ENCODE results near the gene TMEM9B.
A peak's percentile ranks its signal among the peaks of the same experiment; 100 is the strongest.

Gene TMEM9B

GRCh38 chr11:8928205-8928604, 36.0 kb downstream of the TMEM9B start:
- Mint-ChIP-seq H3K27ac (no peak overlapping the region), H3K27me3 (no peaks in the 10 kb centered on the region), H3K36me3 (peaks cover 2% of the 10 kb centered on the region), H3K4me1 (ENCODE audit: low read depth) (no peaks in the 10 kb centered on the region), H3K4me3 (no peak overlapping the region), H3K9me3 (ENCODE audit: low read depth) (no peaks in the 10 kb centered on the region)

DNA sequence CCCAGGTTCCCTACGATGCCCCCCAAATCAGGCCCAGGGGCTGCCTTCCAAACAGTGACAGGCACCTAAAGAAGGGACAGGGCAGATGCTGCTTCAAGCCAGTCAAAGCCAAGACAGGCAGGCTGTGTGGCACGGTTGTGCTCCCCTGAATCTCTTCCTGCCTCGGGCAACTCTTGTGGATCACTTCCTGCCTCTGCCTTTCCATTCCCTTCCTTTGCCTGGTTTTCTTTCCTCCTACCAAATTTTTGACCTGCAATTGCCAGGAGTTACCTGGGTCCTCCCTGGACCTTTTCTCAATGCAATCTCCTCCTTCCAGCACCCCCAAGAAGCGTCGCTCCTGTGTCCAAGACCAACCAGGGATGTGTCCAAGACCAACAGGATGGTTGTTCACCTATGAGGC, 37.0 kb downstream of the TMEM9B start:
- Mint-ChIP-seq H3K4me3 (no peak overlapping the region), H3K9me3 (ENCODE audit: low read depth) (no peaks in the 10 kb centered on the region), H3K4me1 (ENCODE audit: low read depth) (no peaks in the 10 kb centered on the region), H3K36me3 (peaks cover 4% of the 10 kb centered on the region), H3K27ac (no peak overlapping the region), H3K27me3 (no peaks in the 10 kb centered on the region)

GRCh38 chr11:8926236-8926635, 38.0 kb downstream of the TMEM9B start:
- Mint-ChIP-seq H3K9me3 (ENCODE audit: low read depth) (no peaks in the 10 kb centered on the region), H3K27me3 (no peaks in the 10 kb centered on the region), H3K4me1 (ENCODE audit: low read depth) (no peaks in the 10 kb centered on the region), H3K4me3 (no peak overlapping the region), H3K36me3 (peaks cover 4% of the 10 kb centered on the region), H3K27ac (no peak overlapping the region)

DNA sequence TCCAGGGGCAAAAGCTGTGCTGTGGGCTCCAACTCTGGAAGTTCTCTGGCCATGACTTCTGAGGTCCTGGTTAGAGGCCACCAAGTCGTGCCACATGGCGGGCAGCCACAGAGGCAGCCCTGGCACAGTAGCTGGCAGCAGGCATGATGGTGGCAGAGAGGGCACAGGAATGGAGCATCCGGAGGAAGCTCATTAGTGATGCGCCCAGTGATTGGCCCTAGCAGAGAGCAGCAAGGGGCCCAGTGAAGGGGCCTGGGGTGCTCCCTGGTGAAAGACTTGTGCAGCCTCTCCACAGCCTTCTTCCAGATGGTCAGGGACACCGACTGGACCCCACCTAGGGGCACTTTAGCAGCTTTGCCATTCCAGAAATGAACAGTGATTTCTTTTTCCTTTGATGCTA, 38.5 kb downstream of the TMEM9B start:
- Mint-ChIP-seq H3K27me3 (no peaks in the 10 kb centered on the region), H3K27ac (no peak overlapping the region), H3K36me3 (peaks cover 4% of the 10 kb centered on the region), H3K9me3 (ENCODE audit: low read depth) (no peaks in the 10 kb centered on the region), H3K4me3 (no peak overlapping the region), H3K4me1 (ENCODE audit: low read depth) (no peaks in the 10 kb centered on the region)

DNA sequence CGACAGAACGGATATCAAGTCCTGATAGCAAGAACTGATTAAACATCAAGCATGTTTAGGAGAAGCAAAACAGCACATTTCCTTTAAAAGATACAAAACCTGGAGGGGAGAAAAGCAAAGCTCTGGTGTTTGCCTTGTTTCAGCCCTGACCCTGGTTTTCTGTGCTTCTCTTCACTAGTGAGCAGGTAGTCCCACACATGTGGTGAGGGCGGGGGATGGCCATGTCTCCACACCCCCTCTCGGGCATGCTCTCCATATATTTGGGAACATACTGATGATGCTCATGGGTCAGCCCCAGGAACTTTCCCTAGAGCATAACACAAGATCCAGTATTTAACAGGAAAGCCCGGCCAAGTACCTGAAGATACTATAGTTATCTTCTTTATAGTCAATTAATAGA, 41.6 kb downstream of the TMEM9B start:
- no peak overlapping the region for H3K4me3 Mint-ChIP-seq
- H3K27me3 Mint-ChIP-seq: no peaks in the 10 kb centered on the region
- H3K9me3 Mint-ChIP-seq (ENCODE audit: low read depth): no peaks in the 10 kb centered on the region
- H3K27ac Mint-ChIP-seq: no peak overlapping the region
- H3K4me1 Mint-ChIP-seq (ENCODE audit: low read depth): no peaks in the 10 kb centered on the region
- peaks cover 8% of the 10 kb centered on the region for H3K36me3 Mint-ChIP-seq

DNA sequence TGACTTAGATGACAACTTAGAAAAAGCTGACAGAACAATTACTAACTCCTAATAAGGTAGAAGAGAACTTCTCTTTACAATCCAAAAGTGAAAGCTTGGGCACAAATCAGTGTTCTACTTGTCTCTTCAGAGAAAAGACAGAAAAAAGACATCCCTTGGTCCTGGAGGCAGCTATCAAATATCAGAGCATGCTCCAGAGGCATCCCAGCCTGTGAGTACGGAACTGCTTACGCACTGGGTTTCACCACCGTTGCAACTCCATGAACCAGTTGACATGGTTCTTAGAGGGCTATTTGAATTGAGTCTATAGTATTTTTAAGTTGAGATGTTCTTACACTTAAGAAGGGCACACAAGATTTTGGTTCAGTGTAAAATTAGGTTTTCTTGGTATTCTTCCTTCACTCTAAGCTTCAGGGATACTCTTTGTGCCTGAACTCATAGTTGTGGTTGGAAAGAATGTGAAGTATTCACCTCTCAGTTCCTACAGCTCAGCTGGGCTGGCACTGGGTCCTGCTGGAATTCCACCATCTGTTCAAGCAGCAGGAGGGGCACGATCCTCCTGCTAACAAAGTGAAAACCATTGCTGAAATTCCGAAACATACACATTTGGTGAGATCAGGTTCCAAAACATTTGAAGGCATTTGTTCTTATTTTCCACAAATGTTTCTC, 47.0 kb downstream of the TMEM9B start:
- no peak overlapping the region for H3K27ac Mint-ChIP-seq
- H3K9me3 Mint-ChIP-seq (ENCODE audit: low read depth): no peaks in the 10 kb centered on the region
- peaks cover 10% of the 10 kb centered on the region for H3K36me3 Mint-ChIP-seq
- no peak overlapping the region for H3K4me3 Mint-ChIP-seq
- no peaks in the 10 kb centered on the region for H3K27me3 Mint-ChIP-seq
- peaks cover 24% of the 10 kb centered on the region for H3K4me1 Mint-ChIP-seq (ENCODE audit: low read depth)

DNA sequence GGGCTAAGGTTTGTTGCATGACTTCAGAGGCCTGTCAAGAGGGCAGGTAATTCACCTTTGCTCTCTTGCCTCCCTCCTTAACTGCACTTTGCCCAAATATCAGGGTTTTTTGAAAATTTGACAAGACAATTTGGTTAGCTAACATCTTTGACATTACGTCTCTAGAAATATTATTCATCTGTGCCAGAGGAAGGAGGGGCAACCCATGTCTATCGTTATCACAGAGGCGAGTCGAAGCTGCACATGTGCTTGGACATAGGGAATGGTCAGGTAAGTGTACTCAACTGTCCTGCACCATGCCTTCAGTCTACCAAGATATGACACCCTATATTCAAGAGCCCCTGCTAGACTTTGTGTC, 49.6 kb downstream of the TMEM9B start:
- Mint-ChIP-seq H3K9me3 (ENCODE audit: low read depth) (no peaks in the 10 kb centered on the region), H3K36me3 (peaks cover 9% of the 10 kb centered on the region), H3K4me3 (peak overlapping the region; percentile 82), H3K27ac (peak overlapping the region; percentile 92), H3K27me3 (no peaks in the 10 kb centered on the region), H3K4me1 (ENCODE audit: low read depth) (peaks cover 35% of the 10 kb centered on the region)

DNA sequence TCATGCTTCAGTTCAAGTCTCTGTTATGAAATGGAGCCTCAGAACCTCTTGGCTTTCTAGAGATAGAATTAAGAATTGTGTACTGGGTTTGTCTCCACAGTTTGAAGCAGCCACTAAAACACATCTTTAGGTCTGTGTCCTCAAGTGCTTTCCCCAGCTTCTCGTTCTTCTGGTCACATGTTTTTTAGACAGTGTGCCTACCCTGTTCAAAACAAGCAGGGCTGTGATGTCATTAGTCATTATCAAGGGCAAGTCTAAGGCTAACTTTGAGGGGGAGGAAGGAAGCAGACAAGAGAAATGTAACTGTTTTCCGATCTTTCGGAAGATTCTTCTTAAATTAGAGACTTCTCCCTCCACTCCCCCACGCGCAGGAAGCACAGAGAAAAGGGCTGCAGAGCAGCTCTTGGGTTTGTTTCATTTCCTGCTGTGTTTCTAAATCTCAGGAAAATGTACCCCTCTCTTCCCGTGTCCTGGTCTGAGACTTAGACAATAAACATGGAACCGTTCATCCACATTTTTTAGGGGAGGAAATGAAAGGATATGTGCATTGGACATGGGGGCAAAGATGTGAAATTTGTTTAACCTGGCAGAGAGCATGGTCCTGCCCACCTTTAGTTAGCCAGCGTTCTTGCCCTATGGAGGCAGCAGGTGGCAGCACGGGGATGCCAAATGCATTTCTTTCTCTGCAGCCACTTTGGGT, 50.1 kb downstream of the TMEM9B start:
- Mint-ChIP-seq H3K27ac (peak overlapping the region; percentile 92), H3K4me3 (peak overlapping the region; percentile 82), H3K36me3 (peaks cover 9% of the 10 kb centered on the region), H3K27me3 (no peaks in the 10 kb centered on the region), H3K4me1 (ENCODE audit: low read depth) (peaks cover 37% of the 10 kb centered on the region), H3K9me3 (ENCODE audit: low read depth) (no peaks in the 10 kb centered on the region)

- Mint-ChIP-seq H3K36me3 (no peaks in the 10 kb centered on the region), H3K9me3 (ENCODE audit: low read depth) (no peaks in the 10 kb centered on the region), H3K27me3 (no peaks in the 10 kb centered on the region), H3K27ac (peak within 1 kb of the TSS; percentile 87), H3K4me3 (peak within 1 kb of the TSS; percentile 93), H3K4me1 (ENCODE audit: low read depth) (peaks cover 50% of the 10 kb centered on the region)
Observed at GRCh38 chr11:8911029-8911823, 53.0 kb downstream of the TMEM9B start, which contains the start of gene AKIP1. Gene AKIP1 (plus strand): TSS chr11:8911189. CDS start chr11:8911450, 261 bp downstream.

- peak overlapping the region; percentile 93 for H3K4me3 Mint-ChIP-seq
- H3K27me3 Mint-ChIP-seq: no peaks in the 10 kb centered on the region
- peaks cover 50% of the 10 kb centered on the region for H3K4me1 Mint-ChIP-seq (ENCODE audit: low read depth)
- no peaks in the 10 kb centered on the region for H3K9me3 Mint-ChIP-seq (ENCODE audit: low read depth)
- no peaks in the 10 kb centered on the region for H3K36me3 Mint-ChIP-seq
- H3K27ac Mint-ChIP-seq: no peak overlapping the region
Observed at GRCh38 chr11:8910649-8911026, 53.6 kb downstream of the TMEM9B start.

DNA sequence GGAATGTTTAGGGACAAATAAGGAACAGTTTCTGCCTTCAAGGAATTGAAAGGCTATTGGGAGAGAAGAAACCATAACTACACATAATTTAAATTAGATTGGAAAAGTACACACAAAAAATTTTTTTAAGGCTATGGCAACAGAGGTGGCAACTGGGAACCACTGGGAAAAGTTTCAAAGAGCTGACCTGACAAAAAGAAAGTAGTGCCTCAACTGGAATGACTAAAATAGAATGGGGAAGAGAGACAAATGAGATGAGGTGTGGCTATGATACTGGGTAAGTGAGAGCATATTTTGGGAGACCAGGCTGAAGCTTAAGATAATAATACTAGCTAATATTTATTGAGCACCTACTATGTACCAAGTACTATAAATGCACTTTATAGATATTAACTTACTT, 56.1 kb downstream of the TMEM9B start:
- H3K4me3 Mint-ChIP-seq: no peak overlapping the region
- H3K4me1 Mint-ChIP-seq (ENCODE audit: low read depth): peaks cover 30% of the 10 kb centered on the region
- no peaks in the 10 kb centered on the region for H3K36me3 Mint-ChIP-seq

GRCh38 chr11:8907116-8907515, 57.1 kb downstream of the TMEM9B start:
- no peaks in the 10 kb centered on the region for H3K27me3 Mint-ChIP-seq
- no peaks in the 10 kb centered on the region for H3K9me3 Mint-ChIP-seq (ENCODE audit: low read depth)
- H3K36me3 Mint-ChIP-seq: peaks cover 5% of the 10 kb centered on the region
- H3K4me1 Mint-ChIP-seq (ENCODE audit: low read depth): peaks cover 24% of the 10 kb centered on the region
- H3K27ac Mint-ChIP-seq: no peak overlapping the region
- H3K4me3 Mint-ChIP-seq: no peak overlapping the region

More for the DNA sequence above, 56.1 kb downstream of the TMEM9B start:
- H3K27ac Mint-ChIP-seq: no peak overlapping the region
- H3K27me3 Mint-ChIP-seq: no peaks in the 10 kb centered on the region
- no peaks in the 10 kb centered on the region for H3K9me3 Mint-ChIP-seq (ENCODE audit: low read depth)

DNA sequence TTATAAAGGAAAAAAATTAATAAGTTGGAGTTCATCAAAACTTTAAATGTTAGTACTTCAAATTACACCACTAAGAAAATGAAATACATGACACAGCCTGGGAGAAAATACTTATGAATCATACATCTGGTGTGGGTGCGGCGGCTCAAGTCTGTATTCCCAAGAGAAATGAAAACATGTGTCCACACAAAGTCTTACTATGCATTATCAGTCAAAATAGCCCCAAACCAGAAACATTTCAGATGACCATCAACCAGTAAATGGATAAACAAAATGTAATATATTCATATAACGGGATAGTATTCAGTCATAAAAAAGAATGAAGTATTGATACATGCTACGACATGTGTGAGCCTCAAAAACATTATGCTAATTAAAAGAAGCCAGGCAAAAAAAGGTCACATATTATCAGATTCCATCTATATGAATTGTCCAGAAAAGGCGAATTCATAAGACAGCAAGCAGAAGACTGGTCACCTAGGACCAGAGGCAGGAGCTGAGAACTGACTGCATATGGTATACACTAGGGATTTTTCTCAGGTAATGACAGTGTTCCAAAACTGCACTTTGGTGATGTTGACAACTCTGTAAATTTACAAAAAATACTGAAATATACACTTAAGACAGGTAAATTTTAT, 58.6 kb downstream of the TMEM9B start:
- no peaks in the 10 kb centered on the region for H3K9me3 Mint-ChIP-seq (ENCODE audit: low read depth)
- no peak overlapping the region for H3K27ac Mint-ChIP-seq
- peaks cover 3% of the 10 kb centered on the region for H3K27me3 Mint-ChIP-seq
- peaks cover 9% of the 10 kb centered on the region for H3K36me3 Mint-ChIP-seq
- H3K4me3 Mint-ChIP-seq: no peak overlapping the region
- peaks cover 21% of the 10 kb centered on the region for H3K4me1 Mint-ChIP-seq (ENCODE audit: low read depth)

DNA sequence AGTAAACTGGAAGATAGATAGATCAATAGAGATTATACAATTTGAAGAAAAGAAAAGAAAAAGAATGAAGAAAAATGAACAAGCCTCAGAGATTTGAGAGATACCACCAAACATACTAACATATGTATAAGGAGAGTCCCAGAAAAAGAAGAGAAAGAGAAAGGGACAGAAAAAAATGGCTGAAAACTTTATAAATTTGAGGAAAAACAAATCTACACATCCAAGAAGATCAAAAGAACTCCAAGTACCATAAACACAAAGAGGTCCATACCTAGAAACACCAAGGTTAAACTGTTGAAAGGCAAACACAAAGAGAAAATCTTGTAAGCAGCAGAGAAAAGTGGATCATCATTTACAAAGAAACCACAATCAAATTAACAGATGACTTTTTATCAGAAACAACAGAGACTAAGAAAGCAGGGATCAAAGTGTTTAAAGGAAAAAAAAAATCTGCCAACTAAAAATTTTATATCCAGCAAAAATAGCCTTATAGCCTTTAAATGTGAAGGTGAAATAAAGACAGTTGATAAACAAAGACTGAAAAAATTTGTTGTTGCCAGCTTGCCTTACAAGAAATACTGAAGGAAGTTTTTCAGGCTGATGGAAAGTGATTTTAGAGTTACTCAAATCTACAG, 65.0 kb downstream of the TMEM9B start:
- H3K9me3 Mint-ChIP-seq (ENCODE audit: low read depth): peaks cover 11% of the 10 kb centered on the region
- peaks cover 3% of the 10 kb centered on the region for H3K27me3 Mint-ChIP-seq
- no peak overlapping the region for H3K27ac Mint-ChIP-seq
- peaks cover 21% of the 10 kb centered on the region for H3K36me3 Mint-ChIP-seq
- no peak overlapping the region for H3K4me3 Mint-ChIP-seq
- no peaks in the 10 kb centered on the region for H3K4me1 Mint-ChIP-seq (ENCODE audit: low read depth)

Measured in activated naive CD8-positive, alpha-beta T cell (primary cell).